GM19328 (cell line): ENCODE results near the gene IRF4.

Experiments
- ATAC-seq: cut with Tn5 transposase; IDR thresholded peaks from one replicate; pipeline ENCODE4 v1.9.1; 2021; ENCODE audit warnings: mild to moderate bottlenecking, moderate library complexity; ENCODE audit not compliant: unreplicated experiment

Gene IRF4

DNA sequence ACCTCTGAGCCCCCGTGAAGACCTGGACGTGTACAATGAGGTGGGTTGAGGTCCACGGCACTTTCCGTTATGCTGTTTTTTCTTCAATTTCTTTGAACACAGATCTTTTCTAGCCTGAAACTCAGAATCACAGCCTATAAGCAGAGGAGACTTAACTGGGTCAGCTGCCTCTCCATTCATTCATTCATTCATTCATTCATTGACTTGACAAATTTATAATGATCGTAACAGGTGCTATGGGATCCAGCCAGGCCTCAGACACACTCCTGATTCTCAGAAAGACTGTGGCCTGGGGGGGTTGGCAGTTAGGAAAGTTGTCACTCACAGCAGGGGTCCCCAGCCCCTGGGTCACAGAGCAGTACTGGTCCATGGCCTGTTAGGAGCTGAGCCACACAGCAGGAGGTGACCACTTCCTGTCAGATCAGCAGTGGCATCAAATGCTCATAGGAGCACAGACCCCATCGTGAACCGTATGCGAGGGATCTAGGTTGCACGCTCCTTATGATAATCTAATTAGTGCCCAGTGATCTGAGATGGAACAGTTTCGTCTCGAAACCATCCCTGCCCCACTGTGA, 38.6 kb upstream of the IRF4 start:
- ATAC-seq, result no peak

GRCh38 chr6:353642-354614, 37.6 kb upstream of the IRF4 start:
- no peak for ATAC-seq

- ATAC-seq, result no peak
These were observed 36.8 kb upstream of the IRF4 start for GRCh38 chr6:354631-355280.

DNA sequence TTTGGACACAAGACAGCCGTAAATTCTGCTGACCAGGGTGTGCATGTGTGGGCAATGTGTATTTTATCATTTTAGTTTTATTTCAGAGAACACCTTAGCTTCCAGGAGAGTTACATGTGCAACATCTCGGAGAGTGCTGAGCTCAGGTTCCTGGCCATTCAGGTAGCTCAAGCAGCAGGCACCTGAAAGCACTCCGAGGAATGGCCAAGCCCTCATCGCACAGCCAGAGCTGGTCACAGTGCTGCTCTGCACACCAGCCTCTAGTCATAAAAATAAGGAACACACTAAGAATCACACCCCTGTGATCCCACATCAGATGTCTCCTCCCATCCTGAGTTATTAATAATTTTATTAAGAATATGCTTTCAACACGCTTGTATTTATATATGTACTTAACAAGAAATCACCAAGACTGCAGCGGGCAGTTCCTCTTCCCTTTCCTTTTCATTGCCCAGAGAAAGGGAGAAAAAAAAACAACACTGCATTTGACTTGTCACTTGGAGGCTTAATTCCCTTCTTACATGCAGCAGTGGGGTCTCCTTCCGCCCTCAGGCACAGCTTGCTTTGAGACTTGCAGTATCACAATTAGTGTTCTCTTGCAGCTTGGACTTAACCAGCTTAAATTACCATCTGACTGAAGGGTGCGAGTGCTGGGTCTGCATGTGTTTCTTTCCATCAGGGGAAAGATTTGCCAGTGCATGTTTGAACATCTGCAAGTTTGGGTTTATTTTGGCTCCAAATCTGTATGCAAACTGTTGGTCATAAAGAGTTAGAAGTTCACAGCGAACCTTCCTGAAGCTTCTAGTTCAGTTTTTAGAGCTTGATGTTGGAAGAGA, 36.0 kb upstream of the IRF4 start:
- no peak for ATAC-seq

DNA sequence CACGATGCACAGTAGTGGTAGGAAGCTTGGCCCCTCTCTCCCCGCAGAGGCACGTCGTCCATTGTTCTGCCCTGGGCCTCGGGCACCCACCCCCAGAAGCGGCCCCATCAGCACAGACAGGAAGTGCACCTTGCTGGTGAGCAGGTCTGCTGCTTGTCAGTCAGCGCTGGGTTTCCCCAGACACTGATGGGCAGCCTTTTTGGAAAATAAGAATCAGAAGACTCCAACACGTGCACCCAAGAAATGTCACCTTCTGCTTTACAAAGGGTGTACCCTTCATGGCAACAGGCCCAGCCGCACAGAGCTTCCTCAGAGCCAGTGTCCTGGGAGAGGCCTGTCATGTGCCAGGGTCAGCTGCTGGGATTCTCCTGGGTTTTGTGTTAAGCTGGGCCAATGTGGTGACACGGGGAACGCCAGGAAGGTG, 34.7 kb upstream of the IRF4 start:
- no peak for ATAC-seq

DNA sequence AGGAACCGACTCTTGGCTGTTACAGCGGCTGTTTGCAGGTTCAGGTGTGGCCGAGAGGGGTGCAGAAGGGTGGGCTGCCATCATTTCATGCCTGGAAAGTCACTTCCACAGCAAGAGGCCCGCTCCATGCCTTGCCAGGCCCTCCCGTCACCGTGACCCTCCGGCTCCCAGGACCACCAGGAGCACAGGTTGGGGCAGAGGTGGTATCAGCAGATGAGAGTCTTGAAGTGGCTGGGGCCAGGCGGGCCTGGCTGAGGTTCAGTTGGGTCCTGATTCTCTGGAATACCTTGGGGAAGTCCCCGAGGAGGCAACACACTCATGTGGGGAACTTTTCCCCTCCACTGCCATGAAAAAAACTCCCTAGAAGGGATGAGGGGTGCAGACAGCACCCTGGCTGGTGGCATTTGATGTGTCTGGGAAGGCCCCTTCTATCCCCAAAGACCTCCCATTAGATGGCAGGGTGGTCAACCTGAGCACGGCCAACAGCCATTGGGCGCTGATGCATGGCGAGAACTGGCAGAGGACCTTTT, 34.2 kb upstream of the IRF4 start:
- no peak for ATAC-seq

DNA sequence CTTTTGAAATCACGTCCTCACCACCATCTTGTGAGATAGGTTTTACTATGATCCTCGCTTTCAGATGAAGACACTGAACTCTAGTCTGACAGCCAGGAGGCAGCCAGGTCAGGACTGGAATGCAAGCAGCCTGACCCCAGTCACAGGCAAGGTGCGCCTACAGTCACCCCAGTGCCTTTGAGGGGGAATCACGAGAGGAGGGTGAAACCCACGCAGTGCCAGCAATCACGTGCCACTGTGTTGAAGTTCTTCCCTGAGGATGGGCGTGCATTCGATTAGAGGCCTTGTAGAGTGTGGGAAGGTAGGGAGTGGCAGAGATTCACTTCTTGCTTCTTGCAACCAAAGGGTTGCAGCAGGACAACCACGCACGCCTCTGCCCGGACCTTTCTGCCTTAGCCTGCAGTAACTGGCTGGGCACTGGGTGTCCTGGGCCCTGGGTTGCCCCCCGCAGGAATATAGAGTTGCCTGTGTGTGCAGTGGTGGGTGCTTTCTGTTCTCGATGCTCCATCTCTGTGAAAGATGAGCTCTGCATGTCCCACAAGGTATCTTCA, 33.7 kb upstream of the IRF4 start:
- ATAC-seq, result no peak

DNA sequence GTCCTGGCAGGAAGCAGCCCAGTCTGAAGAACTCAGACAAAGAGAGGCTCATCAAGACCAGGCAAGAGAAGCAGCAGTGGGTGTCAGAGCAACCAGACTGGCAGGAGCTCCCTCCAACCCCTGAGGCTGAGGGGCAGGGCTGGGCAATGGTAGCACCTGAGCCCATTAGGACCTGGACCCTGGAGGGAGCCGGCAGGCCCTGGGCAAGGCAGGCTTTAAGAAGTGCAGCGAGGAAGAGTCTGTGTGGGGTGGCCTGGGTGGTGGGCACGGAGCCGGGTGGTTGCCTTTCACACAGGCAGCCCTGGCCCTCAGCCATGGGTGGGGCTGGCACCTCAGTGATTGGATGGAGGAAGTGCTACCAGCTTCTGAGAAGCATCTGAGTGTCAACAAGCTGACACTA, 33.1 kb upstream of the IRF4 start:
- no peak for ATAC-seq

DNA sequence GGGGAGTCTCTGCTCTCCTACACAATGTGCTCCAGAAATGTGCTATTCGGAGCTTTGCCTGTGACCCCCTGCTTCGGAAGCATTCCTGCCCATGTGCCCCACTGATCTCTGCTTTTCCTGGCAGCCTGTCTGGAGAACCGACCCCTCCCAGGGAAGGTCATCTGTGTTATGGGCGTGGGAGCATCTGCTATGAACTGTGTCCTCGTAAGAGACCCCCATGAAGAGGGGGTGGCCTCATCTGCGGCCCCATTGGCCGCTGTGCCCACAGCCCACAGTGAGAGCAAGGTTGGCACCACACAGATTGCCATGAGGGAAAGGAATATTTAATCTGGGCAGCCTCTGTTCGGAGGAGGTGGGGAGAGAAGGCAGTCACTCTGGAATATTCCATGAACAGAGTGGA, 32.7 kb upstream of the IRF4 start:
- ATAC-seq, result no peak

DNA sequence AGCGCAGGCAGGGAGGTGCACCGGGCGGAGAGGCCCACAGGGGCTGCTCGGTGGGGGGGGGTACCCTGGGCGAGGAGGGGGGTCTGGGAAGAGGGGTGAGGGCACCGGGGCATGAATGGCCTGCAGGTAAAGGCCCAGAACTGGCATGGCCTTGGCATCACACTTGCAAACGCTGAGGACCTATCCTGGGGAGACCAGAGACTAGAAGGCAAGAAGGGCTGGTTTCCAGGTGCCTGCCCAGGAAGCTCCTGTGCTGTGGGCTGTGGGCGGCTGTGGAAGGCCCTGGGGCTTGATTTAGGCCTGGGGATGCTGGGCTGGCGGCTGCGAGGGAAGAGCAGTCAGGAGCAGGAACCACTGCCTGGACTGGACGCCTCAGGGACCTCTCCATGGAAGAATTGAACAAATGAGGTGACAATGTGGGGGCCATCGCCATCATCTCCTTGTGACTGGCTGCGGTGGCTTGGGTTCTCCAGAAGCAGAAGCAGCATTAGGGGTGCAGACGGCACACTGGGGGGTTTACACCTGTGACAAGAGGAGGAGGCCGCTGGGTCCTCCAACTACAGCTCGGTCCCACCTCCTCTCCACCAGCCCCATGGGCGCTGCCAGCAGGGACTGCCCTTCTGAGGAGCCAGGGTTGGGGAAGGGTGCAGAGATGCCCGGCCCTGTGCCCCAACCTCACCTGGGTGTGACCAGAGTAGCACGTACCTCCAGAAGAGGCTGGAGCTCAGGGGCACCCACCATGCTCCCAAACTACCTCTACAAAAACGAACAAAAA, 32.1 kb upstream of the IRF4 start:
- no peak for ATAC-seq

- no peak for ATAC-seq
These were observed 31.2 kb upstream of the IRF4 start for GRCh38 chr6:360349-360748.

- no peak for ATAC-seq
These were observed 30.7 kb upstream of the IRF4 start for GRCh38 chr6:360764-361373.

GRCh38 chr6:361411-362132, 30.0 kb upstream of the IRF4 start:
- ATAC-seq, result no peak

DNA sequence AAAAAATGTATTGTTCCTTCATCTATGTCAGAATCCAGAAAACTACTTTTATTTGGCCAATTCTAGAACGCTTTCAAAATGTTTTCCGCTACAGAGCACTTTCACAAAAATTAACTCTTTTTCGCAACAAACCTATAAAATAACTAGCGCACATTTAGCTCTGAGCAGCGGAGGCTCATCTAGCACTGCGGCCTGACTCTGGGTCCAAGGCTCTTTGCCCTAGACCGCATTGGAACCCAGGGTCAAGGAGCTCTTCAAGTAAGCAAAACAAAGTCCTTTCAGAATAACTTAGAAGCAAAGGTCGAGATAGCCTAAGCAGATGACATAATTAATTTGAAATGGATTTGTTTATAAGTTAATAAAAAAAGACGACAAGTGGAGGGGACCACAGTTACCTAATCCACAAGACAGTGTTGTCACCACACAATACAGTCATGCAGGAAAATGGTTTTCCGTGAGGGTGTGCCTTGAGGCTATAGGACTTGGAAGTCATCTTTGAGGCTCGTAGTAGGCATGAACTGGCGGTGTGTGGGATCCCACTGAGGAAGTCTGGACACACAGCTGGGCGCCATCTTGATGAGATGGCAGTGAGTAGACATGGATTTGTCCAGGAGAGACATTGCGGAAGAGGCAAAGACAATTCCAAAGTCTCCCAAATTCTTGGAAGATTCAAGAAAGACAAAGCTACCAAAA, 29.2 kb upstream of the IRF4 start:
- no peak for ATAC-seq

DNA sequence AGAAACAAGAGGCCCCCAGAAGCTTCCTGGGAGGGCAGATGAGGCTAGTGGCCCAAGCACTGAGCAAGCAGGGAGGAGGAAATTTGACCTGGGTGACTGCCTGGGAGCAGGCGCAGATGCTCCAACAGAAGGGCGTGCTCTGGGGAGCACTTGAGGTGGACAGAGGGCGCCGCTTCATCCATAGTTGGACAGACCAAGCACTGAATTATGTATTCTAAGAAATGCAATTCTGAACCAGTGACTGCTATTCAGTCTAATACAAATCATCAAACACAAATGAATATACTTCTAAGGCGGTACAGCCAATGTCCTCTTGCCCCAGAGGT, 28.7 kb upstream of the IRF4 start:
- ATAC-seq, result no peak

- no peak for ATAC-seq
These were observed 28.3 kb upstream of the IRF4 start for GRCh38 chr6:363291-363690.

GRCh38 chr6:363909-364308, 27.6 kb upstream of the IRF4 start:
- no peak for ATAC-seq
